CD4-positive, alpha-beta T cell treated with Interleukin-10 for 1 hour (primary cell): ENCODE results near the gene HPCA.
A peak's percentile ranks its signal among the peaks of the same experiment; 100 is the strongest.

ENCODE experiments used
- DNase-seq: peaks from one replicate; pipeline ENCODE4 v3.0.0-alpha.2; 2020

The HPCA gene

GRCh38 chr1:32890516-32891240, 4.4 kb downstream of the HPCA start:
- no peak for DNase-seq

DNA sequence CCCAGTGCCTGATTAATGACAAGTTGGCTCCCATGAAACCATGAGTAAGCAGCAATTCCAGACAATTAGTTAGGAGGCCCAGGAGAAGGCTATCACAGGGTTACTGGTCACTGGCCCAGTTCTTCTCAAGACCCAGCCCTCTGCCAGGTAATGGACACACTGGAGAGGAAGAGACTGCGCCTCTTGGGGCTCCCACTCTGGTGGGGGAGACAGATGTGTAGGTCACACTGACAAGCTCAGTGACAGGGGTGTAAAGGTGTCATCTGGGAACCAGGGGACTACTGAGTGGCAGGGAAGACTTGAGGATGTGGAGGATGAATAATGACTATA, 4.9 kb downstream of the HPCA start:
- DNase-seq: no peak

DNA sequence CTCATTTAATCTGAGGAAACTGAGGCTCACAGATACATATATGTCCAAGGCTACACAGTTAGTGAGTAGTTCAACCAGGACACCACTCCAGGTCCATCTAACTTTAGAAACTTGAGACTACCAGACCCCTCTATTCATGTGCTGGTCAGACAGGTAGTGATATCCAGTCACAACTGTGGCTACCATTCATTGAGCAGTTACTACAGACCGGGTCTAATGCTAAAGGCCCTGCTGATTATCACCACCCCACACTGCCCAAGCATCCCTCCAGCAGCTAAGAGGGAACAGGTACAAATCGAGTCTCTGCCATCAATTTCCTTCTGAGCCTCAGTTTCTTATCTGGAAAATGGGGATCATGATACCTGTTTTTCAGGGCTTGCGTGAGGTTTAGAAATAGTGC, 5.3 kb downstream of the HPCA start:
- no peak for DNase-seq

GRCh38 chr1:32892368-32893197, 6.3 kb downstream of the HPCA start:
- peak; percentile 29 for DNase-seq

DNA sequence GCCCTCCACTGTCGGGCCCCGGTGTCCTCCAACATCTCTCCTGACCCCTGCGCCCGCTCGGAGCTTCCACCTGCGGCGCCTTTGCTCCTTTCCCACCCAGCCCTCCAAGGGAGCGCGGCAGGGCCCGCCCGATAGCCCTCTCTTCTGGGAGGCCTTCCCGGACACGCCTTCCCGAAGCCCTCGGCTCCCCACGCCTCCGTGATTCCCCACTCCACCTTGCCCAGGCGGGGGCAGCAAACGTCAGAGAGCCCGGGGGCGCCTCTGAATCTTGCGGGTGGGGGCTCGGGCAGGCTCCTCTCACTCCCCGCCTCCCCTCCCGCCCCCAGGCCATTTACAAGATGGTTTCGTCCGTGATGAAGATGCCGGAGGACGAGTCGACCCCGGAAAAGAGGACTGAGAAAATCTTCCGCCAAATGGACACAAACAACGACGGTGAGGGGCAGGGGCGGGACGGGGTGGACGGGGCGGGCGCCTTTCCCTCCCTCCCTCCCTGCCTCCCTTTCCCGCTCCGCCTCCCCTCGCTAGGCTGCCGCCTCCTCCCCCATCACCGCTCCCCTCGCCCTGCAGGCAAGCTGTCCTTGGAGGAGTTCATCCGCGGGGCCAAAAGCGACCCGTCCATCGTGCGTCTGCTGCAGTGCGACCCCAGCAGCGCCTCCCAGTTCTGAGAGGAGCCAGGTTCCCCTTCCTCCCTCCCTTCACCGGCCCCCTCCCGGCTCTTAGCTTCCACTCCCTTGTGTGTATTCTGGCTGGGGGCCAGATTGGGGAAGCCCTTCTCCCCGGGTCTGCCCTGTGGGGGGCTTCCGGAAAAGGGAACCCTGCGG, 7.1 kb downstream of the HPCA start:
- DNase-seq: no peak

DNA sequence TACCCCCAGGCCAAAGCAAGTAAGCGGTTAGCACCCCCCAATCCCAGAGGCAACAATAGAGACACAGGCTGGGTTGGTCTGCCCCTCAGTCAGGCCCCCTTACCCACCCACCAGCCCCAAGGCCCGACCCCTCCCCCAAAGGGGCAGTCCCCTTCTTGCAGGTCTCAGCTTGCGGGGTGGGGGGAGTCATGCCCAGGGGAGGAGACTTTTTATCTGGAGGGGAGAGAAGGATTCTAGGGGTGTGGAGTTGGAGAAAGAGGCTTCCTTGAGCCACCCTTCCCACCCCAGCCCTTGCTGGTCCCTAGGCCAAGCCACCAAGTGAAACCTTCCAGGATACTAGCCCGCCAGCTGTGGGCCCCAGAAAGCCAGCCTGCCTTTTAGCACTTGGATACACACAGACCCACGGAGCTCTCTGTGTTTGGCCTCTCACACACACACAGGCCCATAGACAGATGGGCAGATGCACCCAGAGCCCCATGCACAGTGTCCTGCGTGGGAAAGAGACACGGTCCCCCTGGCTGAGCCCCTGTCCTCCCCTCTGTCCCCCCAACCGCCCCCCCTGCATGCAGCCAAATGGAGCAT, 7.8 kb downstream of the HPCA start:
- no peak for DNase-seq

DNA sequence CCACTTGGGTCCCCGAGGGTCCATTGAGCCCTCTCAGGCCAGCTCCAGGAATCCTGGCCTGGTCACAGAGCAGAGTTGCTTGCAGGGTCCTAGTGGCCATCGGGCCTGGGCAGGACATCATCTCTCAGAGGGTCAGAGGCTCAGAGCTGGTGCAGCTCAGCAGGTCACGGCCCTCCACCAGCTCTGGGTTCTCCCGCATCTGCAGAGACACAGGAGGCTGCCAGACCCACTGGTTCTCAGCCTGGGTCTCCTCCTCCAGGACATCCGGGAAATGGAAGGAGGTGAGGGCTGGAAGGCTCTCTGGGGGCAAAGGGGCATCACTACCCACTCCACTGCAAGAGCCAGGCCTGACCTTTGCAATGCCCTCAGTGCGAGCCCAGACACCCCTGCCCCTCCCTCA, 8.4 kb downstream of the HPCA start:
- no peak for DNase-seq

- no peak for DNase-seq
These were observed 9.3 kb downstream of the HPCA start for GRCh38 chr1:32895325-32896215.

GRCh38 chr1:32896451-32896850, 10.2 kb downstream of the HPCA start:
- no peak for DNase-seq

DNA sequence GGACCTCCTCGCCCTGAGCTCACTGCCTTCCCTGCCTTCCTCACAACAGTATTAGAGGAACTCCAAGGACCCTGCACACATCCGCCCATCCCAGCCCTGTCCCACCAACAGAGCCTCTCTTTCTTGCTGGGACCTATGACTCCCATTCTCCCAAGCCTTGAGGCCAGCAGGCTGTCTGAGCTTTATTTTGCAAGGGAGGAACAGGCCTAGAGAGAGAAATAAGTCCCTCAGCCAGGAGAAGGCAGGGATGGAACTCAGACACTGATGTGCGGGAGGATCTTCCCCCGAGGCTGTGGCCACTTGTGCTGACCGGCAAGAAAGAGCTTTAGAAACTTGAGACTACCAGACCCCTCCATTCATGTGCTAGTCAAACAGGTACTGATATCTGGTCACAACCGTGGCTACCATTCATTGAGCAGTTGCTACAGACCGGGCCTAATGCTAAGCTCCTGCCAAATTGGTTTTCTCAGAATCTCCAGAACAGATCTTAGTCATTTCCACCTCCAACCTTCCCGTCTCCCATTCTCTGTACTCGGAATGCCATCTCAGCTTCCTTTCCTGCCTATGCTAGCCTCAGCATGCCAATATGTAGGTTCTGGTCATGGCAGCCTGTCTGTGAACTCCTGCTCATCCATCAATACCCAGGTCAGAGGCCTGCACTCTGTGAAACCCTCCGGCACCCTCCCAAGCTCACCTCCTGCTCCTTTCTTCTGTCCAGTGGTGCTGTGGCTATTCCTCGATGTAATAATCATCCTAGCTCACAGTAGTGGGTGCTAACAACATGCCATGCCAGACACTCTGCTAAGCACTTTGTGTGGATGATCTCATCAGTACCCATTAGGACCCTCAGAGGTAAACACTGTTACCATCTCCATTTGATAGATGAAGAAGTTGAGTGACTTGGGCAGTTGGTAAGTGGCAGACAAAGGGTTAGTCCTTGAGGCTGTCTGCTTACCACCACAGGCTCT, 11.1 kb downstream of the HPCA start:
- no peak for DNase-seq

DNA sequence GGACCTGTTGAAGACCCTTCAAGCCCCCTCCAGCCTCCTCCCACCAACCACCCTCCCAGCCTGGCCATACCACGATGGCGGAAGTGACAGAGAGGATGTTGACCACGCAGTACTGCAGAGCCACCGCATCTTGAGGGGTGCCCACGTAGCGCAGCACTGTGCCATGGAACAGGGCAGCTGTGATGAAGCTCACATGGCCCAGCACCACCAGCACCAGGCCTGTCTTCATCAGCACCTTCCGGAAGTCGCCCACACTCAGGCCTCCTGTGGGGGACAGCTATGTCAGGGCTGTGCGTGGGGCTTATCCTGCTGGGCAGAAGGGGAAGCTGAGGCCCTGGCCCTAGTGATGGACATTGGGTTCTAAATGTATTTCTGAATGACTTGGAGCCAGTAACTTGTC, 11.8 kb downstream of the HPCA start:
- DNase-seq: no peak

DNA sequence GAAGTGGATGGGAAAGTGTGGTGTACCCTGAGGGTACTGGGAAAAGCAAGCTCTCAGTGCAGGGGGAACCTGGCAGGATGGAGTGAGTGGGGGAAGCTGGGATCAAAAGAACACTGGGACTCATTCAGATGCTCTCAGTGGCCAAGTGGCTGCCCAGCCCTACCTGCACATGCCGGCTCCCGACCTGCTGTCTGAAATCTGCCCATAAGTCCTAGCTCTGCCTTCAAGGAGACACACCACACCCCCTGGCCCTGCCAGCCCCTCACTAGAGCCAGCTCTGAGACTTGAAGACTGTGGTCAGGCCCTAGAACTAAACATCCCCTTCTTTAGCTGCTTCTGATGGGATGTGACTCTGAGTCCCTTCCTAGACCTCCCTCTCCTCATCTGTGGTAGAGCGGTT, 12.7 kb downstream of the HPCA start:
- DNase-seq: no peak

- no peak for DNase-seq
These were observed 13.4 kb downstream of the HPCA start for GRCh38 chr1:32899586-32900296.

DNA sequence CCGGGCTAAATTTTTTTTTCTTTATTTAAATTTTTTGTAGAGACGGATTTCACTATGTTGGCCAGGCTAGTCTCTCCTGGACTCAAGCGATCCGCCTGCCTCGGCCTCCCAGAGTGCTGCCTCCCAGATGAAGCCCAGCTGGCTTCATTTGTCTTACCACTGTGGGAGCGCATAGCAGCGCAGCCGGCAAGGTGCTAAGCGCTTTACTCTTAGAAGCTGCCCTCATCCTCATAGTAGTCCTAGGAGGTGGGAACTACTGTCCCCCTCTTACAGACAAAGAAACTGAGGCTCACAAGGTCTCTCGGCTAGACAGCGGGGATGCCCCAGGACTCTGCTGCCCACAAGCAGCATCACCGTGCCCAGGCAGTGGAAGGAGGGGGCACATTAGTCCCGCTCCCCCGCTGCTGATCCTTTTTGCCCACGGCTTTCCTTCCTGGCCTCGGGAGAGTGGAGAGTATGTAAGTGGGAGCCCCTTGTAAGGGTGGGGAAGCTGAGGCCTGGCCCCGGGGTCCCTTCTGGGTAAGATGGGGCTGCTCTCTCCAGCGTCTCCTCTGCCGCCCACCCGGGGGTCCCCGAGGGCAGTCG, 14.2 kb downstream of the HPCA start:
- no peak for DNase-seq

DNA sequence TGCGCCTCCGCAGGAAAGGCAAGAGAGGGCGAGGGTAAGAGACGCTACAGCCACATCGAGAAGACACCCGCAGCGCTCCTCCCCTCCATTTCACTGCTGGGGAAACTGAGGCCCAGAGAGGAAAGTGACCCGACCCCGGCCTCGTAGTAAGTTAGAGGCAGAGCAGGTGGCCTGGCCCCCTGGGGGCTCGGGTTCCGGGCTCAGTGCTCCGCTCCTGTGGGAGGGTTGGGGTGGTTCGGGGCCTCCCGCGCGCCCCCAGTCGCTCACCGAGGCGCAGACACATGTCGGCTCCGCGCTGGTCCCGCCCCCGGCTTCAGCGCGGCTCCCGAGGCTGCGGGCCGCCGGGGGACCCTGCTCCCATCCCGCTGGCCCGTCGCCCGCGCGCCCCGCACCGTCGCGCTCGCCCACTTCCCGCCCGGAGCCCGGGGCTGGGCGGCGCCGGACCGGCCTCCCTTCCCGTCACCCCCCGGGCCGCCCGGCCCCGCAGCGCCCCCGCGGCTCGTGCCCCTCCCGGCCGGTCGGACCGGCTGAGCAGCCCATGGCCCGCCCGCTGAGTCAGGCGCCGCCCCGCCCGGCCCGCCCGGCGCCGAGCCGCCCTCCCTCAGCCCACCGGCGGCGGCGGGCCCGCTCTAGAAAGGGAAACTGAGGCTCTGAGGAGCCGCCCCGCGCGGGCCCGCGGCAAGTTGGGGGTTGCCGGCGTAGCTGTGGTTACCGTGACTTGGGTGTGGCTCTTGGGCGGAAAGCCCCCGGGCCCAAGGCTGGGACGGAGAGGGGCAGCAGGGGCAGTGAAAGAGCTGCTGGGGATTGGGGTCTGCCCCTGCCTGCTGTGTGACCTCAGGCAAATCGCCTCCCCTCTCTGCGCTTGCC, 14.9 kb downstream of the HPCA start, which contains the start of gene TMEM54:
Gene TMEM54 (minus strand): TSS at position 434 of the 867 bp plus-strand sequence. CDS start 151 bp downstream, at position 283.
- no peak for DNase-seq

GRCh38 chr1:32901823-32902534, 15.7 kb downstream of the HPCA start:
- no peak for DNase-seq

DNA sequence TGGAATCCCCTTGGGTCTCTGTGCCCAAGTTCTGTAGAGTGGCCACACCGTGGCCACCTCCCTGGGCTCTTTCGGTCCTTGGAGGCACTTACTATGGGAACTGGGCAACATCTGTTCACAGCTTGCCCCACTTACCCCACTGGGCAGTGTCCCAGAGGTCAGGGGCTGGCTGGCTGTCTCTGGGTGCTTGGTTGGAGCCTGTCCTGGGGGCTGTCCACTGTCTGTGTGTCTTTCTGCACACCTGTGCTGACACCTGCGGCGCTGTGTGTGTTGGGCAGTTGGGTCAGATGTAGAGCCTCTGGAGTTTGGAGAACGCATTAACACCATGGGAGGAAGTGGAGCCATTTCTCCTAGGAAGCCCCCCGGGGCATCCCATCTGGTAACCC, 16.2 kb downstream of the HPCA start:
- DNase-seq: no peak
